Embryonic facial prominence (tissue), 1 donor: ENCODE data around the gene RIMKLA.

Experiments
- DNase-seq: peaks from one replicate; pipeline ENCODE4 v3.0.0-alpha.2; 2016; ENCODE audit errors: extremely low spot score

The RIMKLA gene

DNA sequence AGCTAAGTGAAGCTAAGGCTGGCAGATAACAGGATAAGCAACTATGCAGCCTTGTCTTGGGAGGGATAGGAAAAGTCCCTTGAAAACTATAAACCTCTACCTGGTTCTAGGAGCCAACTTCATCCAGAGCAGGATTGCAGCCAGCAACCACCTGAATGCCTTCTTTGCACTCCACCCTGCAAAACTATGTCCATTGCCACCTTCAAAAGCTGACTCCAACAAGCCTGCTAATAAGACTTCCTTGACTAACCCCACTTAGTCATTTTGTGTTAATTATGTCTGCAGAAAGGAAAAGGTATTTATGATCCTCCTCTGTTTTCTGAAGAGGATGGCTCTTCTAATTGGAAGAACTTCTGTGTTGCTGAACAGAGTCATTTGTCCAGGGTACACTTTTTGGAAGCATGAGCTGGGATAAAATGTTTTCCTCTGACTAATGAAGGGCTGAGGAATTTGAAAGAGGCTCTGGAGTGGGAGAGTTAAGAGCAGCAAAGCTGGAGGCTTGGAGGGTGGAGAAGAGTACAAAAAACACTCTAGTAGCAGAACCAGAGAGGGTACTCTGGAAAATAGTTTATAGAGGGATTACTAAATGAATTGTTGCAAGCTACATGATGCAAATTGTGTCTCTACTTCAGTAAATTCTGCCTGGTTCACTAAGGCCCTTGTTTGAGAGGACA is 9.6 kb upstream of the RIMKLA start:
- no peak for DNase-seq

DNA sequence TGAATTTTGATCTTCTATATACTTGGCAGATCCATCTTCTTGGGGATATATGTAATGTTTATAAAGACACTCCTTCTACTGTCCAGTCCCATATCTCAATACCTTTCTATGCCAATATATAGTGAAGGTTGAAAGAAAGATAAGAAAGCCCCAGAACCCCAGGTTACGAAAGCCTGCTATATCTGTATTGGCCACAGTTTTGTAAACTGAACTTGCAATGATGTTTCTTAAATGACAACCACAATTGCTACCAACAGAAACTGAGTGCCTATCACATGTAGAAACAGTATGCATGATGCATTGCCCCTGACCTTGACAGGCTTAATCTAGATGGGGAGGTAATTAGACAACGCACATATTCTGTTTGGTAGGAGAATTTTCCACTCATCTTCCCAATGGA is 7.8 kb upstream of the RIMKLA start:
- no peak for DNase-seq

DNA sequence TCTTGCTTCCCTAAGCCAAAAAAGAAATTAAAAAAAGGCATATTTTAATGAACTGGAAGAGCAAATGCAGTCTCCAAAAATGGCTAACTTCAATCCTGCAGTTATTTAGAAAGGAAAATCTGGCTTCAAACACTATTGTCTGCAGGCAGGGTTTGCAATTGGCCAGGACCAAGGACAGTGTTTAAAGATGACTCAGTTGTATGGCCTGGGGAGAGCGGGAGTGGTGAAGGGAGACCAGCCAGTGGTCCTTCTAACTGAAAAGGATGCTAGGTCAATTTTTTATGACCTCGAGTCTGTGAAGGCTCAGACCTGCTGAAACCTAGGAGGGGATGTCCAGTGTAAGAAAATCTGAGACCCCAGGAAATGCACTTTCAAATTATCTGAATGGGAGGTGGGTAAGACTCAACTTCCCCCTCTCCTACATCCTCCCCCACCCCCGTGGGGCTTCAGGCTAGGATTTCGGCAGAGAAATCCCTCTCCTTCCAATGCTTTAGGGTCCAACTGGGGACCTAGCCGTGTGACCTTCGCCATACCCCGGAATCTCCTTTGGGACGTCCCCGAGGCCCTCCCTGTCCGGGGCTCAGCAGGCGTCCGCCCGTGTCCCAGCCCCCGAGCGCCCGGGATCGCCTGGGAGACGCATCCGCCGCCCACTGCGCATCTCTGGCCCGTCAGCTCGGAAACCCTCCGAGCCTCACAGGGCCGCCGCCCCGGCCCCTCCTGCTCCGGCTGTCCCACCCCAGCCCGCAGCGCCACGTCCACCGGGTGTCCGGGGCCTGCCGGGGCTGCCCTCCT is 602 bp upstream of the RIMKLA start:
- no peak for DNase-seq

DNA sequence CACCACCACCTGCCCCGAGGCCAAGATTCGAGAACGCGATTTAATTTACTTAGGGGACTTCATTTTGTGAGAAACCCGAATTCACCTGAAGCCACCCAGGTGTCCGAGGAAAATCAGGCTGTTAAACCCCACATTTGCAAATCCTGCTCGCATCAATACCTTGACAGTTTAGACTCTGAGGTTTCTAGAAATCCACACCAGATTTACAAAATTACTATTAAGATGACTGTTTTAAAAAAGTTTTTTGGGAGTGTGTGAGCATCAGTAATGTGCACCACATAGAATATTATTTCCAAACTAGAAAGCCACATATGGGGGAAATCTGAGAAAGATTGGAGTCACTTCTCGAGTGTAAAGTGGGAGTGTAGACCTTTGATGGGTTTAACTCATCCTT is 685 bp downstream of the RIMKLA start:
- no peak for DNase-seq

DNA sequence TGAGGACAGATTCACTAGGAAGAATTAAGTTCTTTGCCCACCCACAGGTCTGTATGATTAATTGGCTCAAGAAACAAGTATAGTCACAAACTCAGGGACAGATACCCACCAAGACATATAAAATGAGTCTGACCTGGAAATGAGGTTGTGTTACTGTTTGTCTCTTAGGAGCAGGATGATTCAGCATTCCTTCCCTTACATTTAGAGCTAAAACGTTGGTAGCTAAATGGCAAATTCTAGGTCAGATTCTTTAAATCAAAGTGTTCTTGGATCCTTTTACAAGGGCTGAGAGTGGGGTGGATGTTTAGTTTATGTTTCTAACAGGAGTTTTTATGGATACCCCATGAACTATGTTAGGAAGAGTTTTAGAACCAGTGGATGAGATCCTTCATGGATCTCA is 4.7 kb downstream of the RIMKLA start:
- DNase-seq = no peak

DNA sequence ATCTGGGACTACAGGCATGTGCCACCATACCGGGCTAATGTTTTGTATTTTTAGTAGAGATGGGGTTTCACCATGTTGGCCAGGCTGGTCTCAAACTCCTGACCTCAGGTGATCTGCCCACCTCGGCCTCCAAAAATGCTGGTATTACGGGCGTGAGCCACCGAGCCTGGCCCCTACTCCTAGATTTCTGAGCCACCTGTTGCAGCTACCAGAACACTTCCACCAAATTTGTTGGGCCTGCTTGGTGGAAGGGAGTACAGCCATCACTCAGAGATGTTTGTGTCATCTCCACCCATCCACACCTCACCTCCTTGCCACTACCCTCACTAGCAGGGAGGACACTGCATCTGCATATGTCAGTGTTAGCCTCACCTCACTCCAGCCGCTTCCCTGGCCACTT is 5.5 kb downstream of the RIMKLA start:
- no peak for DNase-seq

DNA sequence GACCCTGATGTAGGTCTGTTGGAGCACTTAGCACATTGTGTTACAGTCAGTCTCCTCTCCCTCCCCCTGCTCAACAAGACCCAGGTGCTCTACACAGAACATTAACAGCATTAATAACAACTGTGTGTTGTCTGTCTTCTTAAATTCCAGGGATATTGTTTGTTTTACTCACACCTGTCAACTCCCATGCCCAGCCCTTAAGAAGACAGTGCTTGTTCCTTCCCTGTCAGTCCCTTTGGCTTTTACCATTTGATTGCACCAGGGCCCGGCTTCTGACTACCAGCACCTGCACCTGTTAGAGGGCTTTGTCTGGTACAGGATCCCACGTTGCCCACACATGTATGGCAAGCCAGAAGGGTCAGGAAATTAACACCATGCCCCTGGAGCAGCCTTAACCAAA is 11.7 kb downstream of the RIMKLA start:
- DNase-seq = no peak

DNA sequence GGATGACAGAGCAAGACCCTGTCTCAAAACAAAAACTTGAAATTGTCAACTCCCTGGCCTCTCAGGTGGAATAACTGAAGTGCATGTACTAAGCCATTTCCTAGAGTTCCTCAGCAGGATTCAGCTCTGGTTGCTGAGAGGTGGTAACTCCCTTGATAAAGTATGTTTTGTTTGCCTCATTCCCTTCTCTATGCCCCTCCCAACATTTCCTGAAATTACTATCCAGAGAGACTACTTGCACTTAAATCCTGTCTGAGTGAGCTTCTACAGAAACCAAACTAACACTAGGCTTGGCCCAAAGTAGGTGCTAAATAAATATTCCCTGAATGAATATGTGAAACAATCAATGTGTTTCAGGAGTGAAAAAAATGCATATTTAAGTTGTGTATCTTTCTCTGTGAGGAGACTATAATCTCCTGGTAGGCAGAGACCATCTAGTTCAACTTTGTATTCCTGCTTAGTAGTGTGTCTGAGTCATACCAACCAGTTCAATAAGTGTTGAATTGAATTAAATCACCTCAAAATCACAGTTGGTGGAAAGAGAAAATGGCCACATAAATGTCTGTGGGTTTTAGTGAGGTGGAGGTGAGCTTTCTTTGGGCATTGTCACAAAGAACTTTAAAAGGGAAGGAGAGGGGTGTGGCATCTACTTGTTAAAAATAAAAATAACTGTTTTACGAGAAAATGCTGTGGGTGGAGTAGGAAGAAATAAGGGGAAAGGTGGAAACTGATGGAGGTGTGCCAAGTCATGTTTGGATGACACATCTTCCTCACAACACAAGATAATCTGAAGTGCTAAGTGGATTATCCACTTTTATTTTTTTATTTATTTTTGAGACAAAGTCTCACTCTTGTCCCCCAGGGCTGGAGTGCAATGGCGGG is 12.6 kb downstream of the RIMKLA start:
- no peak for DNase-seq

DNA sequence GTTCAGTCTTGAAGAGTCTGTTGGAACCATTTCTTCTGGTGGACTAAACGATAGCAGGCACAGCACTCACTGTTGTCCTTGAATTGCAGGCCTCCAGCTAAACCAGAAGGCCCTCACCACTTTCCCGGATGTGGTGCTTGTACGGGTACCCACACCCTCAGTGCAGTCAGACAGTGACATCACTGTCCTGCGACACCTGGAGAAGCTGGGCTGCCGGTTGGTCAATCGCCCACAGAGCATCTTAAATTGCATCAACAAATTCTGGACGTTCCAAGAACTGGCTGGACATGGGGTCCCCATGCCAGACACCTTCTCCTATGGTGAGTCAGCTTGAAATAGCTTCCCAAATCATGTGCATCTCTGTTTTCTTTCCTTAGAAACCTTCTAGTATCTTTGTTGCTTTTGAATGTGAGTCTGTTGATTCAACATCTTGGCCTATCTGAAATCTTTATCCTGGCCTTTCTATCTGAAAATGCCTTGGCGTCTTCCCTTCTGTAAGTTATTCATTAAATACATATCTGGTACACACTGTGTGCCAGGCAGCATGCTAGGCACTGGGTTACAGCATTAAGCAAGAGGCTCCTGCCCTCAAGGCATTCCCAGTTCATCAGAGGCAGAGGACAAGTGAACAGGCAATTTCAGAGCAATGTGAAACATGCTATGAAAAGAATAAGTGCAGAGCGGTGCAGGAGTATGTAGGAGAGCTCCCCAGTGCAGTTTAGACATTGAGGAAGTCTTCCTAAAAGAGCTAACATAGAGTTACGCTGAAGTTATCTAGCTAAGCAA is 18.9 kb downstream of the RIMKLA start:
- no peak for DNase-seq

DNA sequence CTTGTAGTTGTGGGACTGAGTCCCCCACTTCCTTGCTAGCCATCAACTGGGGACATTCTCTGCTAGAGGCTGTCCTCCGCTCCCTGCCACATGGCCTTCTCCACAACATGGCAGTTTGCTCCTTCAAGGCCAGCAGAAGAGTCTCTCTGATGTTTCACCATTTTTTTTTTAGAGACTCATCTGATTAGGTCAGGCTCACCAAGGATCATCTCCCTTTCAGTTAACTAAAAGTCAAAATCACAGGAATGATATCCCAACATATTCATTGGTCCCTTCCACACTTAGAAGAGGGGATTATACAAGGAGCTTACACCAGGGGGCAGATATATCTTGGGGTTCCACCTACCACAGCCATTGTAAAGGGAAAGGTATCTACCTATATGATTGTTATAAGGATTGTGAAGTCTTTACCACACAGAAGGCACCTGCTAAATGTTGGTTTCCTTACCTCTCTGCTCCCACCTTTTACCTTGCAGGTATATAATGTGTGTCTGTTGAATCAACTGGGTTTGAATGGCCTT is 23.3 kb downstream of the RIMKLA start:
- DNase-seq = no peak

DNA sequence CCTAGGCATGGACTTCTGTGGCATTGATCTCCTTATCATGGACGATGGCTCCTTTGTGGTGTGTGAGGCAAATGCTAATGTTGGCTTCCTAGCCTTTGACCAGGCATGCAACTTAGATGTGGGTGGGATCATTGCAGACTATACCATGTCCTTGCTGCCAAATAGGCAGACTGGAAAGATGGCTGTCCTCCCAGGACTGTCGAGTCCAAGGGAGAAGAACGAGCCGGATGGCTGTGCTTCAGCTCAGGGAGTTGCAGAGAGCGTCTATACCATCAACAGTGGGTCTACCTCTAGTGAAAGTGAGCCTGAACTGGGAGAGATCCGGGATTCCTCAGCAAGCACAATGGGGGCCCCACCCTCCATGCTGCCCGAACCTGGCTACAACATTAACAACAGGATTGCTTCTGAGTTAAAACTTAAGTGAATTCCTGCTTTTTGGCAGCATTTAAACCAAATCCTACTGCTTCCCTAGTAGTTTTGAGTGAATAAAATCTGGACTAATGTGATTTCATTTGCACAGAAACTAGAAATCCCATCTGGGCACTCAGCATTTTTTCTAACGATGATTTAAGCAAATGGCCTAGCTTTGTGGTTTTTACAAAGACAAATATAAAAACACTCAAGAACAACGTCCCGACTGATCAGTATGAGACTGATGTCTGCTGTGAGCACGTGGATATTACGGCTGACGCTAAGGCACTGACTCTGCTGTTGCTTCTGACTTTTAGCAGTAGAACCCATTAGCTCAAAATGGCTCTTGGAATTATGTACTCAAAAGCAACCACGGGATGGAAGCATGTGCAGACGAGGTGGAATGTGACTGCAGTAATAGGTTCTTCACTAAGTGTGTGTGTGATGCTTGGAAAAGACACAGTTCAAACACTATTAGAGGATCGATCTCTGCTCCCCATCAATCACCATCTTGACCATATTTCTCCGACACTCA is 34.2 kb downstream of the RIMKLA start:
- DNase-seq = no peak

DNA sequence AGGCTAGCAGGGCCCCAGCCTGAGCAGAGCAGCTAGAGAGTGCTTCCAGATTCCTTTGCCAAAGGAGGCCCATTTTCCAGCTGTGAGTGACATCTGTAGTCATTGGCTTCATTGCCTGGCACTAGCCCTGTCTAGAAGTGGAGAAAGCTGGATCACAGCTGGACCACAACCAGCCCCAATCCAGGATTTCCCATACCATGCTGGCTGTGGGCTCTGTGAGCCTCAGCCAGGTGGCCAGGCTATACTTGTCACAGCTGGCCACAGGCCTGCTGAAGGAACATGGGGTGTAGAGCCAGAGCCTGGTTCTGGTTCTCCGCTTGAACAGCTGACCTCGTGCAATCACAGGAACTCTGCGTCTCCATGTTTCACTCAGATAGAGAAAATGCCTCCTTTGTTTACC is 36.6 kb downstream of the RIMKLA start:
- no peak for DNase-seq

DNA sequence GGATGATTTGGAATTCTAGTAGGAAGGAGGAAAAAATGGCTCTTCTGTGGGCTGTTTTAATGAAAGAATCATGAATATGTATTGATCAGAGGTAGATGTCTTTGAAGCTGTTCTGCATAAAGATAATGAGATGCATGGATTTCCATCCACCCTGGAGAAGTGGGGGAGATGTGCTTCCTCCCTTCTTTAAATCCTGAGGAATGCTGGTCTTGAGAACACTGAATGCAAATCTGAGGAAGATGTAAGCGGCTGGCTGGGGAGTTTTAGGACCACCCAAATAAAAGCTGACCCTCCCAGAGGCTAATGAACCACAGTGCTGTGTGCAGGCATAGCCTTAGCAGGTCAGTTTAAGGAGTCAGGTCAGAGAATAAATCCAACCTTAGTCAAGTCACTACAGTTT is 37.9 kb downstream of the RIMKLA start:
- DNase-seq = no peak

DNA sequence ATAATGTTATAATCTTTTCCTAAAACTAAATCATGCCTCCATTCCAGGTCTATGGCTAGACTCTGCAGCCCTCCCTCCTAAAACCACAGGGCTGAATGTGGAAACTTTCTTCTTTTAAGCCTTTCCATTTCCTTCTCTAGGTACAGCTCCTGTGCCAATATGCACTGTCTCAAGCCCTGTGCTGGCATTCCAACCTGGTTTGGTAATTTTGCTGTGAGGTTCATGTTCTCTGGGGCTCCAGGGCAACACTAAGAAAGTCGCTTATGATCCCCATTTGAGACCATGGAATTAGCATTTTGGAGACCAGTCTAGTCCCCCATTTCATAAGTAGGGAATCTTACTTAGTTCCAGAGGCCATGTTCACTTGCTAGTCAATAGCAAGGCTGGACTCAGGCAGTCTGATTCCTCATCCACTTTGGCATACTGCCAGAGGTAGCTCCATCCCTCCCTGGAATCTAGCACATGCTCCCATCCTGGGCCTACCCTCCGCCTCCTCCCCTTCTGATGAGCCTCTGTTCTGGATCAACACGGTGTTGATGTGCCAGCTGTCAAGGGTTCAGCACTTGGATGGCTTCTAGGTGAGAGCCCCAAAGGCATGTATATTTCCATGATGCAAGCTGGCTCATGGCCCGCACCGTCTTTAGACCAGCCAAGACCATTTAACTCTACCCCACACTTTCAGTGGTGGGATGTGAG is 38.7 kb downstream of the RIMKLA start:
- peak; percentile 37 for DNase-seq

DNA sequence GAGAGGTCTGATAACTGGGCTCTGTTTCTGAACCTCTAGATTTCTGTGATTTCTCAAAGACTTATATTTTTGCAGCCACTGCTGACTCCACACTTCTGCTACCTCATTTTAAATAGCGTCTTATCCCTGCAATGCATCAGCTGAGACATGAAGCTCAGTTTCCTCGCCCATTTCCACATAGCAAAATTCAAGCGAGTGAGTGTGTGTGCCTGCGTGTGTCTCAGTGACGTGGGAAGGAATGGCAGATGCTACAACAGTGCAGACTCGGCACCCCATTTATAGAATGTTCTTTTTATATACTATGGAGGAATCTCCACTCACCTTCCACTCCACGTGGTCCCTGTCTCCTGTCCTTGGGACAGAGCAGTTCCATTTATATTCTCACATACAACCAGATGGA is 39.5 kb downstream of the RIMKLA start:
- no peak for DNase-seq

DNA sequence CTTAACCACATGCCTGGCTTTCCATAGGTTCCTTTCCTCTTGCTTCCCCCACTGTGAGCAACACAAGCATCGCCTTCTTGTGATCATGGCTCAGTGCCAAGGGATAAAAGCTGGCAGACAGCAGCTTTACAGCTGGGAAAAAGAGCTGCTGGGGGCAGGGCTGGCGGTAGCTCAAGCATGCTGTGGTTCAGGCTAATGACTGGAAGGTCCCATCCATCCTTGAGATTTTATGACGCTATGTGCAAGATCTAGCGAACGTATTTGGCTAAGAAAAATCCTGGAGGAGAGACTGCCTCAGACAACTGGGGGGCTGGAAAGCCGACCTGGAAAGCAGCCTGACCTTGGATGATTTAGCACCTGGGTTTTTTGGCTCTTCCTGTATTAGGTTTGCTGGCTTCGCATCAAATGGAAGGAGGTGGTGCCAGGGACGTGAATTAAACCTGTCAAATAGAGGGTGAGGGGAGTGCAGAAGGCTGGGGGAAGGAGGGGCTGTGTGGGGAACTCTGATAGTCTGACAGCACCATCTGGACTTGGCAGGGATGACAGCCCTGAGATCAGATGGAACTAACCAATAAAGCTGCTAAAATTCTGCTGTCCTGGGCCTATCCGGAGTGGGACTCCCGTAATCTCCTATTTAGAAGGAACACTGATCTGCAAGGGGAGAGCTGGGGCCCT is 40.5 kb downstream of the RIMKLA start:
- peak; percentile 45 for DNase-seq

DNA sequence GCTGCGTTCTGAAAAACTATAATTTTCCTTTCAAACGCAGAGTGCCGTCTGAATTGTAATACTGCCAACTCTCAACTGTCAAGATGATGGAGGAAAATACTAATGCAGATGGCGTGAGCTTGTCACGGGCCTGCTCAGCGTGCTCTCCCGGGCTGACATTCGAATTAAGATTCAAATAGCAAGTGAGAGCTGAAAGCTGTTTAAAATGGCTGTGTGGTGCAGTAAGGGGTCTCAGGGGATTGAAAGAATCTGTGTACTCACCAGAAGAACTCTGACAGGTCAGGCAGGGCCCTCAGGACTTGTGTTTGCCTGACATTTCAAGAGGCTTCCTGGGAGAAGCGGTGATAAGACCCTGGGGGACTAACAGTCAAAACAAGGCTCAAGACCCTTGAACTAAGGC is 42.1 kb downstream of the RIMKLA start:
- no peak for DNase-seq

DNA sequence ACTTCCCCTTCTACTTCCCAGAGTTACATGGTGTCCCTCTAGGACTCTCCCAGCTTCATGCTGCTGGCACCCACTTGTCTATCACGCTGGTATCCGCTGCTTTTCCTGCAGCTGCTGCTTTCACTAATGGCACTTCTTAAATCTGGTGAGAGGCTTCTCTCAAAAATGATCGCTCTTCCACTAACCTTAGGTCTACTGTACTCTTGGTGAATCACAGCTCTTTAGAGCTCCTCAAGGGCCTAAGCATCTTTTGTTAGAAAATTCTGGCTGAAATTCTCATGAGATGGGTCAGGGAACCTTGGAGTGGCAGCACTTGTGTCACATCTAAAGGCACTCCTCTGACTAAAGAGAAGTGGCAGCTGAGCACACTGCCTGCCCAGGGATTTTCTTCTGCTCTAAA is 43.1 kb downstream of the RIMKLA start:
- DNase-seq = no peak

DNA sequence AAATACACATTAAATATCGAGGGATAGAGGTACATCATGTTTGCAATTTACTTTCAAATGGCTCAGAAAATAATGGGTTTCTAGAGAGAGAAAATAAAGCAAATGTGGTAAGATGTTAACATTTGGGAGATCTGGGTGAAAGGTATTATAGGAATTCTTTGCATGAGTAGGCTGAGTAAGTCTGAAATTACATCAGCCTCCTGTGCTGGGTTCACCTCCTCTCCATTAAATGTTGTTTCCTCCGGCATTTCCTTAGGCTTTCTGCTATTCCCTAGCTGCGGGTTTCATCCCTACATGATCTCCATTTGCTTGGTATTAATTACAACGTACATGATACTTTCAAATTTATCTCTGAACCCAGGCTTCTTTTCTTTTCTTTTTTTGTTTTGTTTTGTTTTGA is 43.6 kb downstream of the RIMKLA start:
- DNase-seq = no peak
